Measurements from ENCODE around the gene CHKA. TPM values are rescaled to one million over a fixed set of nuclear protein-coding genes. Genes with fewer than 3 reads are reported as not detected.

CHKA gene
- polyA plus RNA-seq, 1 donor (not counting 4 experiments of a cell fraction or from before 2014, with no cell fraction given) = 7.1 TPM

- Histone ChIP-seq H3K27me3 (ENCODE audit: control insufficient read depth, extremely low read depth, insufficient read depth, low read length) (no peaks in the 10 kb centered on the region), H3K36me3 (ENCODE audit: control insufficient read depth in 2 of 2, extremely low read depth in 1 of 2, insufficient read depth in 2 of 2, low read length in 2 of 2) (no peaks in the 10 kb centered on the region), H3K27ac (ENCODE audit: control insufficient read depth, insufficient read depth, low read length) (no peak overlapping the region), H3K9ac (ENCODE audit: control insufficient read depth, extremely low read depth, insufficient read depth, low read length) (peak overlapping the region; percentile 58), H3K9me1 (ENCODE audit: control insufficient read depth, extremely low read depth, insufficient read depth, low read length) (no peaks in the 10 kb centered on the region), H4K20me1 (ENCODE audit: control insufficient read depth, extremely low read depth, insufficient read depth, low read length) (no peaks in the 10 kb centered on the region), H3K9me3 (ENCODE audit: control insufficient read depth, low read depth, low read length) (no peaks in the 10 kb centered on the region), H3K4me1 (ENCODE audit: control insufficient read depth, extremely low read depth, insufficient read depth, low read length) (peaks cover 10% of the 10 kb centered on the region), H3K4me3 (ENCODE audit: control insufficient read depth in 2 of 3, extremely low read depth in 1 of 3, insufficient read depth in 2 of 3, low read depth in 1 of 3, low read length in 3 of 3) (peak overlapping the region; percentile 42 to 78 (median 64)), H3K79me2 (ENCODE audit: control insufficient read depth, insufficient read depth, low read length) (no peaks in the 10 kb centered on the region), H2AFZ (ENCODE audit: control insufficient read depth, low read length) (peak overlapping the region; percentile 75), H3K4me2 (ENCODE audit: control insufficient read depth, extremely low read depth, insufficient read depth, low read depth, low read length) (peak overlapping the region; percentile 93)
- FAIRE-seq (no peak), DNase-seq (ENCODE audit: low read depth, low spot score) (no peak)
- TF ChIP-seq EZH2 (IDR thresholded peaks at IDR 0.05; ENCODE audit: low read length) = no peak
- TF ChIP-seq CTCF (optimal IDR thresholded peaks at IDR 0.05 in 1 of 3, IDR thresholded peaks at IDR 0.05 in 1 of 3, conservative IDR thresholded peaks at IDR 0.05 in 1 of 3; ENCODE audit: extremely low read depth in 1 of 3, insufficient read depth in 2 of 3, low read length in 3 of 3) = no peak
- dilution Hi-C loops (cut with MboI; ENCODE audit: extremely low pct_ligation_motif_present, low sequenced_read_pairs) = no loop called here
Observed at GRCh38 chr11:68120273-68121066, 718 bp downstream of the CHKA start.

- TF ChIP-seq CTCF (optimal IDR thresholded peaks at IDR 0.05 in 1 of 3, IDR thresholded peaks at IDR 0.05 in 1 of 3, conservative IDR thresholded peaks at IDR 0.05 in 1 of 3; ENCODE audit: extremely low read depth in 1 of 3, insufficient read depth in 2 of 3, low read length in 3 of 3) = no peak
- no peak for TF ChIP-seq EZH2 (IDR thresholded peaks at IDR 0.05; ENCODE audit: low read length)
- H3K9ac ChIP-seq (ENCODE audit: control insufficient read depth, extremely low read depth, insufficient read depth, low read length) = no peak overlapping the region
- no peaks in the 10 kb centered on the region for H3K79me2 ChIP-seq (ENCODE audit: control insufficient read depth, insufficient read depth, low read length)
- H3K9me3 ChIP-seq (ENCODE audit: control insufficient read depth, low read depth, low read length) = no peaks in the 10 kb centered on the region
- dilution Hi-C loops (cut with MboI; ENCODE audit: extremely low pct_ligation_motif_present, low sequenced_read_pairs) = no loop called here
- no peaks in the 10 kb centered on the region for H4K20me1 ChIP-seq (ENCODE audit: control insufficient read depth, extremely low read depth, insufficient read depth, low read length)
- H2AFZ ChIP-seq (ENCODE audit: control insufficient read depth, low read length) = no peak overlapping the region
- H3K4me2 ChIP-seq (ENCODE audit: control insufficient read depth, extremely low read depth, insufficient read depth, low read depth, low read length) = no peak overlapping the region
- no peak overlapping the region for H3K27ac ChIP-seq (ENCODE audit: control insufficient read depth, insufficient read depth, low read length)
- no peak overlapping the region for H3K4me3 ChIP-seq (ENCODE audit: control insufficient read depth in 2 of 3, extremely low read depth in 1 of 3, insufficient read depth in 2 of 3, low read depth in 1 of 3, low read length in 3 of 3)
- no peak for FAIRE-seq
- no peak for DNase-seq (ENCODE audit: low read depth, low spot score)
- H3K9me1 ChIP-seq (ENCODE audit: control insufficient read depth, extremely low read depth, insufficient read depth, low read length) = no peaks in the 10 kb centered on the region
- H3K27me3 ChIP-seq (ENCODE audit: control insufficient read depth, extremely low read depth, insufficient read depth, low read length) = no peaks in the 10 kb centered on the region
- peaks cover 10% of the 10 kb centered on the region for H3K4me1 ChIP-seq (ENCODE audit: control insufficient read depth, extremely low read depth, insufficient read depth, low read length)
- H3K36me3 ChIP-seq (ENCODE audit: control insufficient read depth in 2 of 2, extremely low read depth in 1 of 2, insufficient read depth in 2 of 2, low read length in 2 of 2) = no peaks in the 10 kb centered on the region
Observed at GRCh38 chr11:68118706-68119448, 2.3 kb downstream of the CHKA start.
